ENCODE data around the gene LRP1B. TPM values are rescaled to one million over a fixed set of nuclear protein-coding genes. Genes with fewer than 3 reads are reported as not detected.

The LRP1B gene
- total and polyA plus RNA-seq, 2 of the 8 experiments (the other 6 are each of a cell fraction or from before 2014, with no cell fraction given) = 0.03 TPM; not detected in 1

DNA sequence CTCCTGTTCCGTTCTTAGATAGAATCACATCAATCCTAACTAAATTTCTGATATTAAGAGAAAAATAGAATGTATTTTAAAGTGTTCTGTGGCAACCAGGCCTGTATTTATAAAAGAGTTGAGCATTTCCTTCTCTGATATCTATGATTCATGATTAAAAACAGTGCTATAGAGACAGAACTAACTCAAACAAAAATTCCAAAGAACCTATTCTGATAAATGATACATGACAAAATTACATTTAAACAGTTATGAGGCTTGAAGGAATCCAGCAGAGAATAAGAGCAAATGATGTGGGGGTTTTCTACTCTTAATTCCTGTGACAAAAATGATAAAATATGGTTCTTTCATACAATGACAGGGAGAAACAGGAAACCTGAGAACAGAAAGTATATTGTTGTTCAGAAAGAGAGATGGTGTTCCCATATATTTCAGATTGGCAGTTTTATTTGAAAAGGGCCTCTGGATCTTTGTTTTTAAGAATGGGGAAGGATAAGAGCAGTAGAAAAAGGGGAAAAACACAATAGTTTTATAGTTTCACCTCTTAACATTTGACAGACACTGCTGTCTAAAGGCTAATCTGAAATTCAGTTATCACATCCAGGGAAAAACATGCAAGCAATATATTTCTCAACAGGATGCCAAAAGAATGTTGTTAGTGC lies 944.3 kb downstream of the LRP1B start:
- Histone ChIP-seq H3K36me3 (ENCODE audit: control insufficient read depth in 2 of 4, insufficient read depth in 4 of 4, low read length in 3 of 4) (no peaks in the 10 kb centered on the region), H4K20me1 (replicated peaks in 1 of 2; ENCODE audit: control insufficient read depth in 1 of 2, insufficient read depth in 2 of 2, low read length in 2 of 2) (no peaks in the 10 kb centered on the region), H3K14ac (ENCODE audit: insufficient read length) (no peak overlapping the region), H3K4me2 (ENCODE audit: insufficient read depth in 1 of 2, low read depth in 2 of 2, low read length in 2 of 2) (no peak overlapping the region), H3K27me3 (replicated peaks in 1 of 4; ENCODE audit: control insufficient read depth in 3 of 4, extremely low read depth in 1 of 4, insufficient read depth in 3 of 4, low read length in 3 of 4) (no peaks in the 10 kb centered on the region), H2BK15ac (ENCODE audit: low read length) (no peak overlapping the region), H2BK120ac (replicated peaks; ENCODE audit: low read depth, low read length) (no peak overlapping the region), H3K9ac (replicated peaks in 1 of 4; ENCODE audit: extremely low read depth in 1 of 4, low read depth in 3 of 4, low read length in 3 of 4) (no peak overlapping the region), H3K23ac (ENCODE audit: insufficient read length) (no peak overlapping the region), H3K4me3 (ENCODE audit: extremely low read depth in 1 of 4, insufficient read depth in 2 of 4, low read depth in 3 of 4, low read length in 4 of 4) (no peak overlapping the region), H3K56ac (replicated peaks; ENCODE audit: insufficient read length, low read depth, low read length) (no peak overlapping the region), H3K79me1 (ENCODE audit: low read depth, low read length) (no peaks in the 10 kb centered on the region), H4K5ac (ENCODE audit: insufficient read length, low read depth, low read length) (no peak overlapping the region), H3K4ac (replicated peaks; ENCODE audit: insufficient read length, low read depth, low read length) (no peak overlapping the region), H3K79me2 (ENCODE audit: control insufficient read depth in 1 of 2, insufficient read depth in 2 of 2, low read length in 2 of 2) (no peaks in the 10 kb centered on the region), H3K18ac (ENCODE audit: extremely low read depth, low read length) (no peak overlapping the region), H4K91ac (replicated peaks; ENCODE audit: insufficient read length, low read length) (no peak overlapping the region), H3K27ac (ENCODE audit: low read depth, low read length) (no peak overlapping the region), H3K9me3 (ENCODE audit: insufficient read depth in 2 of 2, low read depth in 1 of 2, low read length in 1 of 2) (no peaks in the 10 kb centered on the region), H2AK5ac (ENCODE audit: low read depth, low read length) (no peak overlapping the region), H3K4me1 (replicated peaks in 1 of 4; ENCODE audit: control insufficient read depth in 3 of 4, insufficient read depth in 4 of 4, low read length in 3 of 4) (no peaks in the 10 kb centered on the region), H3K23me2 (ENCODE audit: low read depth, low read length) (no peaks in the 10 kb centered on the region), H2BK20ac (ENCODE audit: low read length) (no peak overlapping the region), H4K8ac (ENCODE audit: extremely low read depth, insufficient read depth, low read length) (no peak overlapping the region), H2BK5ac (ENCODE audit: low read depth, low read length) (no peak overlapping the region), H2BK12ac (ENCODE audit: low read depth, low read length) (no peak overlapping the region), H2AFZ (ENCODE audit: low read length) (no peak overlapping the region)
- 75% methylated on average over 1 of the region's 1 CpG; no CpG with 5 or more reads in 1 of the 2 experiments for WGBS, 2 experiments (ENCODE audit: extremely low coverage in 1 of 2, insufficient coverage in 1 of 2, insufficient read length in 1 of 2, insufficient replicate concordance in 2 of 2, low coverage in 1 of 2, low lambda C conversion rate in 2 of 2, missing lambda C conversion rate in 1 of 2)
- ChIA-PET CTCF (ENCODE audit: partially characterized antibody) (no interaction called here), POLR2A (ENCODE audit: partially characterized antibody) (no interaction called here)
- FAIRE-seq (no peak), DNase-seq (ENCODE audit: low read depth in 1 of 2, low spot score in 2 of 2) (no peak)
- TF ChIP-seq BRCA1 (IDR thresholded peaks at IDR 0.05; ENCODE audit: low read depth, low read length) = no peak
- no peak for TF ChIP-seq HDAC2 (IDR thresholded peaks at IDR 0.05; ENCODE audit: borderline replicate concordance in 1 of 2, low read depth in 2 of 2, low read length in 2 of 2)
- no peak for TF ChIP-seq SP2 (IDR thresholded peaks at IDR 0.05; ENCODE audit: low read length)
- no peak for TF ChIP-seq BACH1 (IDR thresholded peaks at IDR 0.05; ENCODE audit: low read length)
- TF ChIP-seq, protein P1, sequence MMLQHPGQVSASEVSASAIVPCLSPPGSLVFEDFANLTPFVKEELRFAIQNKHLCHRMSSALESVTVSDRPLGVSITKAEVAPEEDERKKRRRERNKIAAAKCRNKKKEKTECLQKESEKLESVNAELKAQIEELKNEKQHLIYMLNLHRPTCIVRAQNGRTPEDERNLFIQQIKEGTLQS (IDR thresholded peaks at IDR 0.05; ENCODE audit: insufficient read depth, low read depth, low read length) = no peak
- no peak for TF ChIP-seq KDM5A (IDR thresholded peaks at IDR 0.05; ENCODE audit: low read length)
- no peak for TF ChIP-seq PHF8 (conservative IDR thresholded peaks at IDR 0.05; ENCODE audit: low read depth, low read length)
- no peak for TF ChIP-seq JUND (IDR thresholded peaks at IDR 0.05; ENCODE audit: low read length)
- no peak for TF ChIP-seq EGR1 (IDR thresholded peaks at IDR 0.05; ENCODE audit: borderline replicate concordance, low read depth, low read length)
- TF ChIP-seq NRF1 (IDR thresholded peaks at IDR 0.05; ENCODE audit: low read depth, low read length) = no peak
- TF ChIP-seq CREB1 (IDR thresholded peaks at IDR 0.05) = no peak
- TF ChIP-seq RFX5 (IDR thresholded peaks at IDR 0.05; ENCODE audit: borderline replicate concordance, low read depth, low read length) = no peak
- no peak for TF ChIP-seq RNF2 (IDR thresholded peaks at IDR 0.05; ENCODE audit: borderline replicate concordance, low read depth, low read length, missing control alignments, poor library complexity, severe bottlenecking)

Measured in H1 (cell line).